Hematopoietic multipotent progenitor cell treated with erythropoietin and hydrocortisone succinate and interleukin-3 and kit ligand, for 8 days (in vitro differentiated cells): Measurements from ENCODE around the gene SFN.
"Not testable (repeated sequence)": the region's sequence is repeated elsewhere in the genome, so short reads cannot be mapped to it uniquely, and the experiment has no call there.

Source experiments
- DNase-seq: peaks from one replicate; pipeline ENCODE4 v3.0.0-alpha.2; 2015

Gene SFN

DNA sequence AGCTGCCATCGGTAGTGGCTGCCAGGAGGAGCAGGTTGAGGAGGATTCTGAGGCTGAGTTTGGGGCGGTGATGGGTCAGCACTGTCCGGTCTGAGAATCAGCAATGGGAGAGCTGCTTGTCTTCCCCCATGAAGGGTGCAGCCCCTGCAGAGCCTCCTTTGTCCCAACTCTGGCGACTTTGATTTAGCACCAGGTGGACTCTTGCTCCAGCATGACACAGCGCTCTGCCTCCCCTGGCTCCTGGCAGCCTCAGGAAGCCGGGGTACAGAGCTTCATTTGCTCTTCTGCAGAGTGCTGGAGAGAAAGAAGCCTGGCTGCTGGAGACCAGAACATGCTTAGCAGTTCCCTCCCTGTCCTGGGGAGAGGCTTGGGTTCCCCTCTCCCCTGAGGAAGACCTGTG is 23.2 kb upstream of the SFN start:
- no peak for DNase-seq

DNA sequence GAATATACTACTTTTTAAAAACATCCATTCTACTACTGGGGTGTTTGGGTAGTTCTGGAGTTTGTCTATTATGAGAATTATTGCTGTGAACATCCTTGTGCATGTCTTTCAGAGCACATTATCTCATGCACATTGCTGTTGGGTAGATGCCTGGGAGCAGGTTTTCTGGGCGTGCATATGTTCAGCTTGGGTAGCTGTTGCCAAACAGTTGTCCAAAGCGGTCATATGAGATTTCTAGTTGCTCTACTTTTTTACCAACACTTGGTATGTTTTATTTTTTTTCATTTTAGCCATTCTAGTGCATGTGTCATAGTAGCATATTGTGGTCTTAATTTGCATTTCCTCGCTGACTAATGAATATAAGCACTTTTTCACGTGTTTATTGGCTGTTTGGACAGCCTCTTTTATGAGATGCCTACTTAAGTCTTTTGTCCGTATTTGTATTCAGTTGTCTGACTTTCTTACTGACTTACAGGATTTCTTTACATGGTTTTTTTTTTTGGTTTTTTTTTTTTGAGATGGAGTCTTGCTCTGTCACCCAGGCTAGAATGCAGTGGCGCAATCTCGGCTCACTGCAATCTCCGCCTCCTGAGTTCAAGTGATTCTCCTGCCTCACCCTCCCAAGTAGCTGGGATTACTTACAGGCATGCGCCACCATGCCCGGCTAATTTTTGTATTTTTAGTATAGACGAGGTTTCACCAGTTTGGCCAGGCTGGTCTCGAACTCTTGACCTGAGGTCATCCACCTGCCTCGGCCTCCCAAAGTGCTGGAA is 18.3 kb upstream of the SFN start:
- DNase-seq = no peak

DNA sequence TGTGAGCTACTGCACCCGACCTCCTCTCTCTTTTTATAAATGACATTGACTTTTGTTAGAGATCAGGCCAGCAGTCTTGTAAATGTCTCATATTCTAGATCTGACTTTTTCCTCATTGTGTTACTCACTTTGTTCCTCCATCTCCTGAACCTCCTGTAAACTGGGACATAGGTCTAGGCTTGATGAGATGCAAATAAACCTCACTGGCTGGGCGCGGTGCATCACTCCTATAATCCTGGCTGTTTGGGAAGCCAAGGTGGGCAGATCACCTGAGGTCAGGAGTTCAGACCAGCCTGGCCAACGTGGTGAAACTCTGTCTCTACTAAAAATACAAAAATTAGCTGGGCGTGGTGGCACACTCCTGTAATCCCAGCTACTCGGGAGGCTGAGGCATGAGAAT is 15.1 kb upstream of the SFN start:
- not testable (repeated sequence) for DNase-seq

GRCh38 chr1:26848499-26848898 is 14.4 kb upstream of the SFN start:
- DNase-seq = no peak

DNA sequence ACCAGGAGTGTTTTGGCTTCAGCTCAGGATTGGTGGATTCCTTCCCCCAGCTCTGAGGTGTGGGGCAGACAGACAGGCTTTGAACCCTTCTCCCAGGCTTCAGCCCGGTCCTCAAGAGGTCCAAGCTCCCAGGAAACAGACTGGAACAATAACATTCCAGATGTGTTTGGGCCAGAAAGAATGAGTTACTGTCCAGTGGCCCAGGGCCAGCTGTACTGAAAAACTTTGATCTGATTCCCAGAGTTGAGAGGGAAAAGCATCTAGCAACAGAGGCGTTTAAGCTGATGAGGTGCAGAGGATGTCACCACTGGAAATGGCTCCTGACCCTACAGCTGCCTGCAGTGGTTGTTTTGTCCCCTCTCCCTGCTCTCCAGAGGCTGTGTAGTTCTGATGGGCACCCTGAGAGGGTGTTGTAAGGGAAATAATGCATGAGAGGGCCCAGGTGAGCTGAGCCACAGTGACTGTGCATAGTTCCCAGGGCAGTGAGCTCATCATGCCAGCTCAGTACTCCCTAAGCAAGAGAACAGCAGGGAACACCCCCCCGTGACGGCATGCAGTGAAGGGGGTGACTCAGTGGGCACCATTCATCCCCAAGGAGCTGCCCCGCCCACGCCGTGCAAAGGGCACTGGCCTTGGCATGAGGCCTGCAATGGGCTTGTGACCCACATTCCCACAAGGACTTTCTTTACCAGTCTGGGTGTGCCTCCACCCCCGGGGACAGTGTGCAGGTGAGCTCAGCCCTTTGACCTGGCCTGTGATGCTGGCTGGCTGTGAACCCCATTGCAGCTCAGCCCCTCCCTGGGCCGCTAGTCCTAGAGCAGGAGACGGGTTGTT is 13.8 kb upstream of the SFN start:
- no peak for DNase-seq

- DNase-seq = no peak
These were observed 11.8 kb upstream of the SFN start for GRCh38 chr1:26851106-26851684.

DNA sequence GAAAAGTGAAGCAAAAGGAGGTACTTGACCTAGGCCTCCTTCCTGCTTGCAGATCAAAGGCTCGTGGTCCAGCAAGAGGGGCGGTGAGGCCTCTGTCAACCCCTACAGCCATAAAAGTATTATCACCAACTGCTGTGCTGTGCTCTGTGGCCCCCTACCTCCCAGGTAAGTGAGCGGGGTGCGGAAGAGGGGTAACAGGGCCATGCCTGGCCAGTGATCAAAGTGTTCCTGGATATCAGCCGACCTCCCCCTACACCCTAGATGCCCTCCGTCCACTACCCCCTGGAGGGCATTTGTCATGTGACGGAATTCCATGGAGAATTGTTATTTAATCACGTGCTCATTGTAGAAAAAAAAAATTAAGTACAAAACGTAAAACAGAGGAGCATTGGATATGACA is 10.2 kb upstream of the SFN start:
- no peak for DNase-seq

DNA sequence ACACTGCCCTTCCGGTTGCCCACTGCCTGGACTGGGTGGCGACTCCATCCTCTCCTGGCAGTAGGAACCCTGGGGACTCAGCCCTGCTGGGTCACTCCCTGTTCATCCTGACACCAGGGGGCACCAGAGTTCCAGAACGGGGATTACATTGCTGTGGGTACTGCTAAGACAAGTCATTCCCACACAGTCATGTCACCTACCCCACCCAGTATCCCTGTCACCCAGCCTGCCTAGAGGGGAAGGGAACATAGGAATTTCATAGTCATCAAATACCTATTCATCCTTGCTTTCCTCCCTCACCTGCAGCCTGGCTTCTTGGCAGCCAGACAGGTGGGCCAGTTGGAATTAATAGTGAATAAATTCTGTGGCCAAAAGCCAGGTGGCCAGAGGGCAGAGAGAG is 9.8 kb upstream of the SFN start:
- peak; percentile 88 for DNase-seq

DNA sequence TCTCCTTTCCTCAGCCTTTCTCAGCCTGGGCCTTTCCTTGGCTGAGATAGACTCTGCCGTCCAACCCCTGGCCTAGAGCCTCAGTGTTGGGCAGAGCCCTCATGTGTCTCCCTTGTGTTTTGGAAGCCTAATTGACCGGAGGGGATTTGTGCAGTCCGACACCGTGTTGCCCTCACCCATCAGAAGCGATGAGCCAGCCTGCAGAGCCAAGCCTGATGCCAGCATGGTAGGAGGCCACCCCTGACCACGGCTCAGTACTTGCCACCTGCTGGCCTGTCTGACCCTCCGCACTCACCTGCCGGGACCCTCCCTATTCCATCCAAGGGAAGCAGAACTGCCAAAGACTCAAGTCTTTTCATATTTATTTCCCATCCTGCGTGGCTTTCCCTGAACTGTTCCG is 9.3 kb upstream of the SFN start:
- DNase-seq = no peak

DNA sequence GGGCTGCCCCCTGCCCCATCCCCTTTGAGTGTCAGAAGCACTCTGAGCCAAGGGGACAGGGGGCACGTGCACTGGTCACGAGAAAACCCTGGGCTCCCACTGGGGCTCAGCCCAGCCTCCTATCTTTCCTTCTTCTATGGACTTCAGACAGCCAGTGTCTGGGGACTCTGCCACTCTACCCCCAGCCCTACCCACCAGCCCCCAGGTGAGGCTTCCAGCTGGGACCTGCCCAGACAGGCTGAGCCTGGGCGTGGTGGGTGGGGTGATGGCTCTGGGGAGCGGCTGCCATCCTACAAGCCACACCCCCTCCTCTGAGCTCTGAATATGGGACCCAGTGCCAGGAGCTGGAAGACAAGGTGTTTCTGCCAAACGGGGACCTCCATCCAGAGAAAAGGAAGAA is 8.0 kb upstream of the SFN start:
- peak; percentile 49 for DNase-seq

- DNase-seq = no peak
These were observed 7.3 kb upstream of the SFN start for GRCh38 chr1:26855636-26856035.

DNA sequence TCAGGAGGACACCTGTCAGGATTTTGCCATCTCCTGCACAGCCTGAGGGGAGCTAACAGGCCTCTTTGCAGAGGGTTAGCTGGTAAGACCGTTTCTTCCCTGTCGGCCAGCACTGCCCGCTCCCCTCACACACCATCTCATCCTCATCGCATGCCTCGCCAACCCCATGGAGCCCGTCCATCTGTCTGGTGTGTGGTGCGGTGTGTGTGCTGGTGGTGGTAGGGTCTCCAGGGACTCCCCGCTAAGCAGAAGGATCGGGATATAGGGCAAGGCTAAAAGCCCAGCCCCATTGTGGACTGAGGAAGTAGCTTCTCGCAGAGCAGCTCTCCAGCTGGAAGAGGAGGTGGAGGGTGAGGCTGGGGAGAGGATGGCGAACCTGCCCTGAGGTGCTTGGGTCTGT is 6.8 kb upstream of the SFN start:
- no peak for DNase-seq

DNA sequence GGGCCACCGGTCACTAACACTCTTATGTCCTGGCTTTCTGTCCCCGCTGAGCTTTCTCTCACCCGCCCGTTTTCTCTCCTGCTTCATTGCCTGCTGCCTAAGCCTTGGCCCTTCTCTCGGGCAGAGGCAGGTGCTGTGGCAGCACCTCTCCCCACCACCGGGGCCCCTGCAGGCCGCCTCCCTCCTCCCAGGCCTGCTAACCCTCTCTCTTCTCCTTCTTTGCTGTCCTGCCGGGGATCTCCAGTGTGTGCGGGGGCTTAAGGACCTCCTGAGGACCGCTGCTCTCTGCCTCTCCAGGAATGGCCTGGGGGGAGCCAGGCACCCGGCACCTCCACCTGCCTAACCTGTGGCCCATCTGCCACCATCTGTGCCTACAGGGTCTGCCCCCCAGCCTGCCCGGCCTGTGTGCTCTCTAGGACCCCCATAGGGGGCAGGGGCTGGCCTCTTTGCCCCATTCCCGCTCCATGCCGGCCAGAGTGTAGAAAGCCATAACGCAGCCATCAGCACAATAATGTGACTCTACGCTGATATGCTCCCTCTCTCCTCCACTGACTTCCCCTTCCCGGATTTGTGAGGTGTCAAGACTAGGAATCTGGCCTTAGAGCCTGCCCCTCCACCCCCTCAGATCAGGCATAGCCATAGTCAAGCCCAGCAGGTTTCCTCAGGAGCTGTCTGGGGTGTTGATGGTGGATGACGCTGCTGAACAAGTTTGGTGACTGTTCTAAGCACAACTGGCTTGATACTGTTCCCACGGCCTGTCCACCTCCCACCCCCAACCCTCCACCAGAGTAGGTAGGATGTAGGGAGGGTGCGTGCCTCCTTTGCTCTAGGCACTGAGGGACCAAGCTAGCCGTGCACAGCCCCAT is 6.1 kb upstream of the SFN start:
- no peak for DNase-seq

- no peak for DNase-seq
These were observed 5.4 kb upstream of the SFN start for GRCh38 chr1:26857473-26858060.

DNA sequence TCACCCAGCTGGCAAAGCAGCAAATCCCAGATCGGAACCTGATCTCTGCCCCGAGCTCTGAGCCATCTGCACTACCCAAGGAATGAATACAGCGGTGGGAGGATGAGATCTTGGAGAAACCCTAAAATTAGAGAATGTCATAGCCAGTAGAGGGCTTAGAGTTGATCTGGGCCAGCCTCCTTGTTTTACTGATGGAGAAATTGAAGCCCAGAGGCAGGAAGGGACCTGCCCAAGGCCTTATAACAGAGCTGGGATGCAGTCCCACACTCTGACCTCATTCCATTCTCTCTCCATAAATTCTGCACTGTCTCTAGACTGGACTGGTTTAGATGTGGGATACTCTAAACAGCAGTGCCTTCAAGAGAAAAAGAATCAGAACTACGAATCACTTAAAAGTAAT is 4.8 kb upstream of the SFN start:
- DNase-seq = no peak

GRCh38 chr1:26858891-26859640 is 3.9 kb upstream of the SFN start:
- no peak for DNase-seq

DNA sequence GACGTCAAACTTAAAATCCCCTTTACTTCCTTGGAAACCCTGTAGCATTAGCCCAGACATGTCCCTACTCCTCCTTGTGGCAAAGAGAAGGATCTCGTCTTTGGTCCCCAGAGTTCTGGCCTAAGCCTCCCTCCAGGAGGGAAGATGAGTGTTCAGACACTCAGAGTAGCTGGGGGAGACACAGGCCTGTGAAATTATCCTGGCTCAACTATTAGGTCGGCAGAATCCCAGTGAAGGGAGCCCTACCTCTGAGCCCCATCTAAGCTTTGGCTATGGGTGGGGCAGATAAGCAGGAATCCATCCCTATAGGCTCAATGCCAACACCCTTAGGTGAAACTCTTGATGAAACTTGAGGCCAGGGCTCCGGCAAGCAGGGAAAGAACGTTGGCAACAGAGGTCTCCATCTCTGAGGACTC is 1.7 kb upstream of the SFN start:
- no peak for DNase-seq

DNA sequence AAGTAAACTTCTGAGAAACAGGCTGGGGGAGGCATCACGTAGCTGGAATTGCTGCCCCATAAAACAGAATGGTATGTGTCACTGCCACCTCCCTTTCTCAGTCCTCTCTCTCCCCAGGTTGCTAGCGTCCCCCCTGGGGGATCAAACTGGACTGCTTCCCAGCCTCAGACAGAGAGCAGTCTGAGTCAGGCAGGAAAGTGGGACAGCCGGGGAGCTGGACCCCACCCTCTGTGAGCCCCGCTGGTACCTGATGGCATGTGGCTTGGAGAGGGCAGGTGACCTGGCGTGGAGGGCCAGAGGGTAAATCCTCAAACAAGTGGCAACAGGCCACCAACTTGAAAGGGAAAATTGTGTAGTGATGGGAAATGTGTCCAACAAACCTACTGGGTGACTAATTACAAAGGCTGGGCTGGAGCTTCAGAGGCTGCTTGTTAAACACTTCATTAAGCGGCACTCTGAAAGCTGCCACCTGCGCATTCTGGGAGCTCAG is 1.0 kb upstream of the SFN start:
- no peak for DNase-seq

- DNase-seq = no peak
These were observed 732 bp downstream of the SFN start for GRCh38 chr1:26863685-26864077.

- DNase-seq = peak; percentile 97
These were observed 1.9 kb downstream of the SFN start for GRCh38 chr1:26864610-26865480.

- DNase-seq = not testable (repeated sequence)
These were observed 10.1 kb downstream of the SFN start for GRCh38 chr1:26873097-26873496.
